ENCODE results near the gene PGPEP1.
"Not testable (repeated sequence)": the region's sequence is repeated elsewhere in the genome, so short reads cannot be mapped to it uniquely, and the experiment has no call there.

Gene PGPEP1

GRCh38 chr19:18396471-18397241 is 56.3 kb downstream of the PGPEP1 start:
- DNase-seq = no peak

- no peak for DNase-seq
These were observed 57.1 kb downstream of the PGPEP1 start, which contains the start of gene LRRC25 for GRCh38 chr19:18397242-18398202. Gene LRRC25 (minus strand): TSS chr19:18397622. CDS start chr19:18396963, 659 bp downstream.

GRCh38 chr19:18399008-18399407 is 58.6 kb downstream of the PGPEP1 start:
- no peak for DNase-seq

- DNase-seq = no peak
These were observed 61.2 kb downstream of the PGPEP1 start for GRCh38 chr19:18401580-18402112.

GRCh38 chr19:18402455-18403248 is 62.3 kb downstream of the PGPEP1 start:
- DNase-seq = not testable (repeated sequence)

GRCh38 chr19:18405754-18406153 is 65.4 kb downstream of the PGPEP1 start:
- DNase-seq = not testable (repeated sequence)

GRCh38 chr19:18406749-18407148 is 66.4 kb downstream of the PGPEP1 start:
- no peak for DNase-seq

- peak; percentile 71 for DNase-seq
These were observed 67.7 kb downstream of the PGPEP1 start for GRCh38 chr19:18408053-18408476.

- DNase-seq = no peak
These were observed 72.3 kb downstream of the PGPEP1 start for GRCh38 chr19:18412610-18413239.

GRCh38 chr19:18414504-18415177 is 74.2 kb downstream of the PGPEP1 start:
- DNase-seq = no peak

- DNase-seq = no peak
These were observed 74.9 kb downstream of the PGPEP1 start for GRCh38 chr19:18415178-18415867.

GRCh38 chr19:18416778-18417249 is 76.4 kb downstream of the PGPEP1 start:
- DNase-seq = peak; percentile 77

- DNase-seq = peak; percentile 55
These were observed 77.0 kb downstream of the PGPEP1 start for GRCh38 chr19:18417250-18418028.

- DNase-seq = peak; percentile 64
These were observed 77.7 kb downstream of the PGPEP1 start for GRCh38 chr19:18418029-18418482.

- no peak for DNase-seq
These were observed 78.2 kb downstream of the PGPEP1 start for GRCh38 chr19:18418483-18419194.

- peak; percentile 79 for DNase-seq
These were observed 78.8 kb downstream of the PGPEP1 start, which contains the start of gene SSBP4 for GRCh38 chr19:18419195-18419698. Gene SSBP4 (plus strand): TSS chr19:18419398. CDS start chr19:18419649, 251 bp downstream.

All from stimulated activated CD8-positive, alpha-beta memory T cell treated with anti-CD3 and anti-CD28 coated beads, Interleukin-4, amount 100 ng/mL, for 48 hours (primary cell).